Loucy (cell line): Measurements from ENCODE around the gene DNAAF8.

Experiments
- H2AFZ ChIP-seq: fragments of 200-600 bp; sonication (generic); 2 replicates; pipeline ENCODE4 v1.6.0; 2016; ENCODE audit warnings: antibody characterized with exemption, mild to moderate bottlenecking, low read length, moderate library complexity
- H3F3A ChIP-seq: fragments of 200-600 bp; 2 replicates; pipeline ENCODE4 v1.6.0; 2016; ENCODE audit warnings: antibody characterized with exemption, low read depth, mild to moderate bottlenecking
- H3K27me3 ChIP-seq: fragments of 200-600 bp; sonication (generic); 2 replicates; pipeline ENCODE4 v1.6.1; 2014; ENCODE audit warnings: low read length, mild to moderate bottlenecking; ENCODE audit not compliant: insufficient read depth, poor library complexity, severe bottlenecking
- H3K36me3 ChIP-seq: fragments of 200-600 bp; sonication (generic); 2 replicates; pipeline ENCODE4 v1.6.1; 2016; ENCODE audit warnings: low read length; ENCODE audit not compliant: insufficient read depth
- H3K4me1 ChIP-seq: fragments of 200-600 bp; sonication (generic); 2 replicates; pipeline ENCODE4 v1.5.1; 2014; ENCODE audit warnings: low read length, mild to moderate bottlenecking; ENCODE audit not compliant: insufficient read depth, poor library complexity, severe bottlenecking
- H3K4me2 ChIP-seq: fragments of 200-600 bp; sonication (generic); 2 replicates; pipeline ENCODE4 v1.6.0; 2014; ENCODE audit warnings: antibody characterized with exemption, low read length, low read depth, mild to moderate bottlenecking; ENCODE audit not compliant: poor library complexity, severe bottlenecking
- H3K4me3 ChIP-seq: fragments of 200-600 bp; sonication (generic); 2 replicates; pipeline ENCODE4 v1.5.1; 2014; ENCODE audit warnings: low read length, mild to moderate bottlenecking, mixed read lengths; ENCODE audit not compliant: poor library complexity, severe bottlenecking
- H3K79me2 ChIP-seq: fragments of 200-600 bp; sonication (generic); 2 replicates; pipeline ENCODE4 v1.6.1; 2014; ENCODE audit warnings: low read length; ENCODE audit not compliant: insufficient read depth
- H3K9ac ChIP-seq: fragments of 200-600 bp; sonication (generic); 2 replicates; pipeline ENCODE4 v1.6.0; 2014; ENCODE audit warnings: mild to moderate bottlenecking, low read depth, low read length, moderate library complexity; ENCODE audit not compliant: poor library complexity, severe bottlenecking
- H3K9me2 ChIP-seq: fragments of 200-600 bp; sonication (generic); replicated peaks from 2 replicates; pipeline ENCODE4 v1.6.1; 2016; ENCODE audit warnings: low read depth, low read length, mixed read lengths
- H3K9me3 ChIP-seq: fragments of 200-600 bp; sonication (generic); 2 replicates; pipeline ENCODE4 v1.6.1; 2014; ENCODE audit warnings: mild to moderate bottlenecking, antibody characterized with exemption, low read length, low read depth; ENCODE audit not compliant: insufficient read depth
- H4K20me1 ChIP-seq: fragments of 200-600 bp; sonication (generic); 2 replicates; pipeline ENCODE4 v1.6.0; 2014; ENCODE audit warnings: antibody characterized with exemption, low read length, mild to moderate bottlenecking; ENCODE audit not compliant: insufficient read depth, poor library complexity, severe bottlenecking
- CTCF ChIP-seq: fragments of 200-600 bp; sonication (generic); conservative IDR thresholded peaks from 2 replicates; pipeline ENCODE4 v1.5.1; 2014; ENCODE audit warnings: mild to moderate bottlenecking, antibody characterized with exemption, low read length
- EZH2phosphoT487 ChIP-seq: fragments of 200-600 bp; IDR thresholded peaks from 2 replicates; pipeline ENCODE4 v1.6.1; 2018; ENCODE audit warnings: antibody characterized with exemption, mild to moderate bottlenecking, moderate library complexity, borderline replicate concordance

The DNAAF8 gene

GRCh38 chr16:4734063-4734729 is at the start of gene DNAAF8, which contains the start of gene ANKS3:
DNAAF8 (plus strand) TSS chr16:4734537; CDS start chr16:4736515, 1,978 bp downstream.
ANKS3 (minus strand) TSS chr16:4734271; CDS start chr16:4730149, 4,122 bp downstream.
- Histone ChIP-seq H3K4me2 (peak within 1 kb of the TSS; percentile 94), H3F3A (no peaks in the 10 kb centered on the region), H3K4me3 (peak within 1 kb of the TSS; percentile 85), H3K4me1 (peaks cover 5% of the 10 kb centered on the region), H3K9me2 (no peaks in the 10 kb centered on the region), H4K20me1 (no peaks in the 10 kb centered on the region), H3K36me3 (no peaks in the 10 kb centered on the region), H3K9ac (peak within 1 kb of the TSS; percentile 78), H2AFZ (peak within 1 kb of the TSS; percentile 97), H3K79me2 (no peaks in the 10 kb centered on the region), H3K27me3 (no peaks in the 10 kb centered on the region), H3K9me3 (no peaks in the 10 kb centered on the region)
- no peak for TF ChIP-seq CTCF
- no peak for TF ChIP-seq EZH2phosphoT487

- Histone ChIP-seq H3K79me2 (no peaks in the 10 kb centered on the region), H4K20me1 (no peaks in the 10 kb centered on the region), H3K27me3 (no peaks in the 10 kb centered on the region), H3K9ac (no peak overlapping the region), H3K4me1 (no peaks in the 10 kb centered on the region), H3K9me2 (no peaks in the 10 kb centered on the region), H3K4me2 (no peak overlapping the region), H3K36me3 (no peaks in the 10 kb centered on the region), H3K4me3 (no peak overlapping the region), H3F3A (no peaks in the 10 kb centered on the region), H3K9me3 (no peaks in the 10 kb centered on the region), H2AFZ (no peak overlapping the region)
- no peak for TF ChIP-seq CTCF
- no peak for TF ChIP-seq EZH2phosphoT487
Measured at GRCh38 chr16:4684763-4685162, 49.6 kb upstream of the DNAAF8 start.

- TF ChIP-seq EZH2phosphoT487 (no peak), CTCF (no peak)
- H3K4me3 ChIP-seq, result no peak overlapping the region
- H3K27me3 ChIP-seq, result no peaks in the 10 kb centered on the region
- H3K9ac ChIP-seq, result no peak overlapping the region
- H4K20me1 ChIP-seq, result no peaks in the 10 kb centered on the region
- H3K4me2 ChIP-seq, result no peak overlapping the region
- no peaks in the 10 kb centered on the region for H3K9me3 ChIP-seq
- H3F3A ChIP-seq, result no peaks in the 10 kb centered on the region
- no peaks in the 10 kb centered on the region for H3K9me2 ChIP-seq
- no peaks in the 10 kb centered on the region for H3K36me3 ChIP-seq
- H3K79me2 ChIP-seq, result no peaks in the 10 kb centered on the region
- no peak overlapping the region for H2AFZ ChIP-seq
- no peaks in the 10 kb centered on the region for H3K4me1 ChIP-seq
Measured at GRCh38 chr16:4685292-4685691, 49.0 kb upstream of the DNAAF8 start.
